ENCODE data around the gene MCOLN2.

- no peak for TF ChIP-seq CTCF (IDR thresholded peaks at IDR 0.05; ENCODE audit: insufficient read depth, low read length)
- TF ChIP-seq POLR2AphosphoS5 (IDR thresholded peaks at IDR 0.05; ENCODE audit: low read depth) = no peak
- TF ChIP-seq REST (IDR thresholded peaks at IDR 0.05; ENCODE audit: insufficient replicate concordance, low read depth) = no peak
- no peak for TF ChIP-seq SPI1 (IDR thresholded peaks at IDR 0.05; ENCODE audit: borderline replicate concordance, low read depth)
- no peak for TF ChIP-seq GABPA (IDR thresholded peaks at IDR 0.05; ENCODE audit: low read depth)
These were observed 29.0 kb upstream of the MCOLN2 start for GRCh38 chr1:85025940-85026339.
